Kidney epithelial cell (primary cell): ENCODE results near the gene GPR35. TPM values are rescaled to one million over a fixed set of nuclear protein-coding genes. Genes with fewer than 3 reads are reported as not detected.

Experiments used
- DNase-seq: peaks from one replicate; pipeline ENCODE4 v3.0.0-alpha.2; 2010; ENCODE audit warnings: low read depth
- H3K27me3 ChIP-seq: 2 replicates; pipeline ENCODE4 v1.6.0; 2011; ENCODE audit warnings: low read length; ENCODE audit not compliant: control insufficient read depth, insufficient read depth
- H3K36me3 ChIP-seq: 2 replicates; pipeline ENCODE4 v1.5.1; 2011; ENCODE audit warnings: low read length; ENCODE audit not compliant: control insufficient read depth, insufficient read depth
- H3K4me3 ChIP-seq: 2 replicates; pipeline ENCODE4 v1.5.1; 2011; ENCODE audit warnings: low read depth, mild to moderate bottlenecking, control low read depth, low read length
- total RNA-seq: library from RNA; depleted of rRNA; stranded (reverse); fragments of >200 nt; gene quantifications from 2 replicates; pipeline ENCODE4 v1.2.3, GENCODE V29; 2015
- TF ChIP-seq, protein P1 (sequence below): IDR thresholded peaks from 2 replicates; pipeline ENCODE4 v1.5.1; 2011; ENCODE audit warnings: mild to moderate bottlenecking, moderate library complexity, low read length, control low read depth, inconsistent platforms; ENCODE audit not compliant: insufficient read depth, poor library complexity, severe bottlenecking

Gene GPR35
- total RNA-seq, 1 donor from 2014 or later = 1.3 TPM

DNA sequence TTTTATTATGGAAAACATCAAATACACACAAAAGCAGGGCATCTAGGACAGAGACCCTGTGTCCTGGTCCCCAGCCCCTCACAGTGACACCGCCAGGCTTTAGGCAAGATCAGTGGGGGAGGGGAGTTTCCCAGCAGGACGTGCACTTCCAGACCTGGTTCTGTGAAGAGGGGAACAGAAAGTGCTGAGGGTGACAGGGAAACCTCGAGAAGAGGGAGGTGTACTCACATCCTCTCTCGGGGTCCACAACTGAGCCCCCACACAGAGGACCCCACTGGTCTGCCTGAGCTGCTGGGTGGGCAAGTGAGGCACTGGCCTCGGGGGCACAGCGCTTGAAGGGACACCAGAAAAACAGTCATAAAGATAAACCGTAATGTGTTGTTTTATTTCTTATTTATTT, 4.4 kb upstream of the GPR35 start:
- DNase-seq = no peak
- Histone ChIP-seq H3K27me3 (peaks cover 9% of the 10 kb centered on the region), H3K4me3 (no peak overlapping the region), H3K36me3 (no peaks in the 10 kb centered on the region)
- TF ChIP-seq, protein P1, sequence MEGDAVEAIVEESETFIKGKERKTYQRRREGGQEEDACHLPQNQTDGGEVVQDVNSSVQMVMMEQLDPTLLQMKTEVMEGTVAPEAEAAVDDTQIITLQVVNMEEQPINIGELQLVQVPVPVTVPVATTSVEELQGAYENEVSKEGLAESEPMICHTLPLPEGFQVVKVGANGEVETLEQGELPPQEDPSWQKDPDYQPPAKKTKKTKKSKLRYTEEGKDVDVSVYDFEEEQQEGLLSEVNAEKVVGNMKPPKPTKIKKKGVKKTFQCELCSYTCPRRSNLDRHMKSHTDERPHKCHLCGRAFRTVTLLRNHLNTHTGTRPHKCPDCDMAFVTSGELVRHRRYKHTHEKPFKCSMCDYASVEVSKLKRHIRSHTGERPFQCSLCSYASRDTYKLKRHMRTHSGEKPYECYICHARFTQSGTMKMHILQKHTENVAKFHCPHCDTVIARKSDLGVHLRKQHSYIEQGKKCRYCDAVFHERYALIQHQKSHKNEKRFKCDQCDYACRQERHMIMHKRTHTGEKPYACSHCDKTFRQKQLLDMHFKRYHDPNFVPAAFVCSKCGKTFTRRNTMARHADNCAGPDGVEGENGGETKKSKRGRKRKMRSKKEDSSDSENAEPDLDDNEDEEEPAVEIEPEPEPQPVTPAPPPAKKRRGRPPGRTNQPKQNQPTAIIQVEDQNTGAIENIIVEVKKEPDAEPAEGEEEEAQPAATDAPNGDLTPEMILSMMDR = no peak

DNA sequence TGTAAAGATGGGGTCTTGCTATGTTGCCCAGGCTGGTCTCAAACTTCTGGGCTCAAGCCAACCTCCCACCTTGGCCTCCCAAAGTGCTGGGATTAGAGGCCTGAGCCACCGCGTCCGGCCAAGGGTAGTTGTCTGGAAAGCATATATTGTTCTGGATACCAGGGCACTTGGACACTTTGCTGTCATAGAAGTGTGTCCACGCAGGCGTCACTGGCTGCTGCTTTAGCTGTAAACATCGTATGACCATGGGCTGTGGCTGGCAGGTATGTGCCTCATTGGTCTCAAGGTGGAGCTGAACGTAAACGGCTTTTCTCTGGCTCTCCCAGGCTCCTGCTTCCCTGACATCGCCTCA, 3.2 kb upstream of the GPR35 start:
- TF ChIP-seq, protein P1 = no peak
- H3K27me3 ChIP-seq = peaks cover 10% of the 10 kb centered on the region

DNA sequence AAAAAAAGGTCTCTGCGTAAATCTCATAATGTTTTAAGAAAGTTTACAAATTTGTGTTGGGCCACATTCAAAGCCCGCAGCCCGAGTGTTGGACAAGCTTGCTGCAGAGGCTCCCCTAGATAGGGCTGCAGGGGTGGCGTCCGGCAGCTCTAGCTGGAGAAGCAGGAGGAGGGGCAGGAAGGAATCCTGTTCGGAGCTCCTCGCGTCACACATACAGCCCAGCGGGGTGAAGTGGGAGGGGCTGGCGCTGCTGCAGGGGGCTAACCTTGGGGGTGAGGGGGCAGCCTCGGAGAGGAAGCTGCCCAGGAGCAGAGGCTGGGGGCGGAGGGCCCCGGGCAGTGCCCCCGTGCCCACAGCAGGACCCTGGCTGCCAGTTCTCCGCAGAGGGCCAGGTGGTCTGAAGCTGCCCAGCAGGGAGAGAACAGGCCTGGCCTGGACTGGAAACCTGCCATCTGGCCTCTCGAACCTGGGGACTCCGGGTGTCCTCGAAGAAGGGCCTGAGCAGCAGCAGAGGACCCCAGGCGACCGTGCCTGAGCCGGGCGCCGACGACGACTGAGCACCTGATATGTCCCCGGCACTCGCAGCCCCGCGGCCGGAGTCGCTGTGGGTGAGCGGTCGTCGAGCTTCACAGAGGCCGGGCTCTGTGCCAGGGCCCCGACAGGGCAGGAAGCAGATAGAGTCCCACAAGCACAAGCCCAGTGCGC, 2.6 kb upstream of the GPR35 start:
- Histone ChIP-seq H3K27me3 (peaks cover 11% of the 10 kb centered on the region), H3K36me3 (no peaks in the 10 kb centered on the region), H3K4me3 (no peak overlapping the region)
- TF ChIP-seq, protein P1 = no peak
- DNase-seq = no peak

More for the DNA sequence above, 3.2 kb upstream of the GPR35 start:
- Histone ChIP-seq H3K4me3 (no peak overlapping the region), H3K36me3 (no peaks in the 10 kb centered on the region)
- no peak for DNase-seq

DNA sequence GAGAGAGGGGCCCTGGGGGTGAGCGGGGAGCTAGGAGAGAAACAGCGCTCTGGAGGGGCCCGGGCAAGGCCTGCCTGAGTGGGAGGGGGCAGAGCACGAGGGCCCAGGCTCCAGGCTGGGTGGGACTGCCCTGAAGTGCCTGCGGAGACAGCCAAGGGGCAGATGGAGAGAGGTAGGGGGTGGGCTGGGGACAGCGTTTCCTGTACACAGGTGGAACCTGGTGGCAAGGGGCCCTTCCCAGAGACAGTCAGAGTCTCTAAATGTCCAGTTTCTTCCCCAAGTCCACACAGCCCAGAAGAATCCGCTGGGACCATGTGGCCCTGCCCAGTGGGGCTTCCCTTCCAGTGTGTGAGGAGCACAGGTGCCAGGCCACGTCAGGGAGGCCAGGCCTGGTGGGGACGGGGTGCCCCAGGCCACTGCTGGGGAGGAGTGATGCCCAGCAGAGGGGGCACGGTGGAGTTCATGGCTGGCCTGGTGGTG, 1.7 kb upstream of the GPR35 start:
- Histone ChIP-seq H3K27me3 (peaks cover 11% of the 10 kb centered on the region), H3K36me3 (no peaks in the 10 kb centered on the region), H3K4me3 (no peak overlapping the region)
- TF ChIP-seq, protein P1 = no peak
- no peak for DNase-seq

DNA sequence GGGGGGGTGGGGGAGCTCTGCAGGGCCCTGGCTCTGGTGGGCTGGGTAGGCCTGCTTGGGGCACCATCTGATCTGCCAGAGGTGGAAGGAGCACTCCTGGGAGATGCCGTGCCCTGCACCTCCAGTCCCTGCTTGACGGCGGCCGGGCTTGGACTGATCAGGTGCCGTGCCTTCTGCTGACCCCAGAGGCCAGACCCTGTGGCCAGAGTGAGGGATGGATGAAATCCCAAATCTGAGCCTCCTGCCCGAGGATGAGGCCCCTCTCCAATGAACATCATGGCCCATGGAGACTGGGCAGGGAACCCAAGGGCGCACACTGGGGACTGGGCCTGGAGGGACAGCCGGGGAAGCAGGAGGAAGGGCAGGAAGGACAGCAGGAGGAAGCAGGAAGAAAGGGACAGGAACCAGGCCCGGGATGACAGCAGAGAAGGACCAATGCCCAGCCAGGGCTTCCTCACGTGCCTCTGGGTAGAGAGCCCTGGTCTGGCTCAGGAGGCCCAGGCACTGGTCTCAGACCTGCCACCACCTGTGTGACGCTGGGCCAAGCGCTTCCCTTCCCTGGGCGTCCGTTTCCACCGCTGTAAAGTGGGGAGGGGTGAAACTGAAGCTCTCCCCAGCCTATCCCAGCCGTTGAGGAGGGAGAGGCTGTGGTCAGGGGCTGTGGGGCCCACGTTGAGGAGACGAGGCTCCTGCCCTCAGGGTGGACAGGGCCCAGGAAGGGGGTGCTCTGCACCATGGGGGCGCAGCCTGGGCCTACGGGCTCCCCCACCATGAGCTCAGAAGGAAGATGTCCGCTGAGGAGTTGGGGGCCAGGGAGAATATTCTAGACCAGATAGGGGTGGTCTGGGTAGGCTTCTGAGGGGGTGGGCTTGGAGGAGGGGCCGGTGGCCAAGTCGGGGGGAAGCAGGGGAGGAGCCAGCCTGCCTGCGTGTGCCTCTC, 1.0 kb upstream of the GPR35 start:
- Histone ChIP-seq H3K4me3 (no peak overlapping the region), H3K36me3 (no peaks in the 10 kb centered on the region), H3K27me3 (peaks cover 14% of the 10 kb centered on the region)
- DNase-seq = no peak
- TF ChIP-seq, protein P1 = no peak
